ENCODE results near the gene FRMD1. TPM values are rescaled to one million over a fixed set of nuclear protein-coding genes. Genes with fewer than 3 reads are reported as not detected.

Gene FRMD1
- total RNA-seq, 1 donor from 2014 or later: not detected

DNA sequence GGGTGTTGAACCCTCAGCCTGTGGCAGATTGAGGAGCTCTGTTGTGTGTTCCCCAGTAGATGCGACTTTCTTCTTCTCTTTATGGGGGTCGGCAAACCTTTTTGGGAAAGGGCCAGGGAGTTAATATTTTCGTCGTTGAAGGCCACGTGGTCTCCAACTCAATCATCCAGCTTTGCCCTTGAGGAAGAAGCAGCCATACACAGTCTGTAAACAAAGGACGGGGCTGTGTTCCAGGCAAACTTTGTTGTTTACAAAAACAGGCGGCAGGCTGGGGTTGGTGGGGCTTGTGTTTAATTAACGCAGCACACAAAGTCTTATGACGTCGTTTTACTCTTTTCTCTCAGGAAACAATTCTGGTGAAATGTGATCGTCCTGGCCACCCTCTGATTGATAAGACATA, 61.4 kb downstream of the FRMD1 start:
- Histone ChIP-seq H3K9me3 (ENCODE audit: low read depth) (no peaks in the 10 kb centered on the region), H3K9ac (no peak overlapping the region), H4K20me1 (ENCODE audit: low read depth) (no peaks in the 10 kb centered on the region), H3K4me1 (peaks cover 5% of the 10 kb centered on the region), H2AFZ (replicated peaks) (peak overlapping the region; percentile 13), H3K4me2 (no peak overlapping the region), H3K27ac (no peak overlapping the region), H3K79me2 (ENCODE audit: low read depth) (no peaks in the 10 kb centered on the region), H3K27me3 (no peaks in the 10 kb centered on the region), H3K4me3 (no peak overlapping the region), H3F3A (ENCODE audit: low read depth) (no peaks in the 10 kb centered on the region), H3K36me3 (no peaks in the 10 kb centered on the region)
- Mint-ChIP-seq H3K4me3 (no peak overlapping the region), H3K27ac (no peak overlapping the region), H3K4me1 (peaks cover 3% of the 10 kb centered on the region), H3K27me3 (ENCODE audit: insufficient read depth, low read depth) (peaks cover 2% of the 10 kb centered on the region), H3K9me3 (peaks cover 18% of the 10 kb centered on the region), H3K36me3 (no peaks in the 10 kb centered on the region)
- no peak for DNase-seq (ENCODE audit: low spot score)
- TF ChIP-seq EZH2phosphoT487 (IDR thresholded peaks at IDR 0.05) (no peak), CTCF (IDR thresholded peaks at IDR 0.05) (no peak), EZH2 (IDR thresholded peaks at IDR 0.05) (no peak)

GRCh38 chr6:168016721-168017525, 62.1 kb downstream of the FRMD1 start:
- H2AFZ ChIP-seq (replicated peaks): peak overlapping the region; percentile 60
- no peaks in the 10 kb centered on the region for H3K36me3 ChIP-seq
- H3K27ac Mint-ChIP-seq: peak overlapping the region; percentile 20
- H4K20me1 ChIP-seq (ENCODE audit: low read depth): no peaks in the 10 kb centered on the region
- H3K27me3 Mint-ChIP-seq (ENCODE audit: insufficient read depth, low read depth): peaks cover 2% of the 10 kb centered on the region
- no peaks in the 10 kb centered on the region for H3F3A ChIP-seq (ENCODE audit: low read depth)
- H3K4me1 Mint-ChIP-seq: peaks cover 3% of the 10 kb centered on the region
- no peaks in the 10 kb centered on the region for H3K79me2 ChIP-seq (ENCODE audit: low read depth)
- no peak for DNase-seq (ENCODE audit: low spot score)
- peaks cover 5% of the 10 kb centered on the region for H3K4me1 ChIP-seq
- peaks cover under 1% of the 10 kb centered on the region for H3K9me3 ChIP-seq (ENCODE audit: low read depth)
- no peak overlapping the region for H3K9ac ChIP-seq
- TF ChIP-seq EZH2 (IDR thresholded peaks at IDR 0.05): no peak
- no peak for TF ChIP-seq CTCF (IDR thresholded peaks at IDR 0.05)
- no peak for TF ChIP-seq EZH2phosphoT487 (IDR thresholded peaks at IDR 0.05)
- H3K9me3 Mint-ChIP-seq: peaks cover 22% of the 10 kb centered on the region
- H3K4me3 Mint-ChIP-seq: no peak overlapping the region
- H3K36me3 Mint-ChIP-seq: no peaks in the 10 kb centered on the region
- no peak overlapping the region for H3K4me3 ChIP-seq
- H3K4me2 ChIP-seq: no peak overlapping the region
- H3K27me3 ChIP-seq: no peaks in the 10 kb centered on the region
- H3K27ac ChIP-seq: no peak overlapping the region

DNA sequence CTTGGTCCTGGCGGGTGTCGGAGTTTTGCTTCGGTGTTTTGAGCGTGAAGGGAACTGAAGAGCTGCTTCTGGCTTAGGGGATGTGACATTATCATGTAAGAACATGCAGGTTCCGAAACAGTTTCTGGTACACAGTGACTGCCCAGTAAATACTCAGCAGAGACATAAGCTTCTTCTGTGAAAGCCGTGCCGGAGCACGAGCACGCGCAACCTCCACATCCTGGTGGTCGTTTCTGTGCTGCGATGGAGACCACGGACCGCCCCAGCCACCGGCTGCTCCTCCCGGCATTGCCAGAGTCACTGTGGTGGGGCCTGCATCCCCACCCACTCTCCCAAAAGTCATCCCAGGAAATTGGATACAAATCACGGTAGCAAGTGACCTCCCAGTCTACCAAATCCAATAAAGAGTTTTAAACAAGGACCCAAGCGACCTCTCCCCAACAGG, 62.8 kb downstream of the FRMD1 start:
- peaks cover 7% of the 10 kb centered on the region for H3K9me3 ChIP-seq (ENCODE audit: low read depth)
- H3K9me3 Mint-ChIP-seq: peaks cover 28% of the 10 kb centered on the region
- H2AFZ ChIP-seq (replicated peaks): peak overlapping the region; percentile 60
- no peak for TF ChIP-seq EZH2phosphoT487 (IDR thresholded peaks at IDR 0.05)
- TF ChIP-seq EZH2 (IDR thresholded peaks at IDR 0.05): no peak
- TF ChIP-seq CTCF (IDR thresholded peaks at IDR 0.05): no peak
- H3K4me3 Mint-ChIP-seq: no peak overlapping the region
- H3K4me1 ChIP-seq: peaks cover 5% of the 10 kb centered on the region
- H3K36me3 Mint-ChIP-seq: no peaks in the 10 kb centered on the region
- no peaks in the 10 kb centered on the region for H3F3A ChIP-seq (ENCODE audit: low read depth)
- H3K4me2 ChIP-seq: no peak overlapping the region
- no peak overlapping the region for H3K4me3 ChIP-seq
- no peaks in the 10 kb centered on the region for H3K27me3 ChIP-seq
- no peak overlapping the region for H3K9ac ChIP-seq
- H3K36me3 ChIP-seq: no peaks in the 10 kb centered on the region
- H4K20me1 ChIP-seq (ENCODE audit: low read depth): no peaks in the 10 kb centered on the region
- H3K79me2 ChIP-seq (ENCODE audit: low read depth): no peaks in the 10 kb centered on the region
- H3K27ac ChIP-seq: no peak overlapping the region
- peaks cover 3% of the 10 kb centered on the region for H3K4me1 Mint-ChIP-seq
- H3K27ac Mint-ChIP-seq: no peak overlapping the region
- peaks cover 2% of the 10 kb centered on the region for H3K27me3 Mint-ChIP-seq (ENCODE audit: insufficient read depth, low read depth)
- DNase-seq (ENCODE audit: low spot score): no peak

Measured in neural progenitor cell (in vitro differentiated cells).